Small intestine (tissue), 7 donors: Measurements from ENCODE around the gene FXYD4. TPM values are rescaled to one million over a fixed set of nuclear protein-coding genes. Genes with fewer than 3 reads are reported as not detected.

Experiments used
- DNase-seq, 2 donors: peaks; one replicate each; pipeline versions ENCODE4 v3.0.0 to v3.0.0-alpha.2; 2013
- FAIRE-seq: peaks from 2 replicates; lab custom pipeline; 2012; peaks lifted over from hg19 to GRCh38; lab: Jason Lieb, UNC
- H3K27ac ChIP-seq, 3 donors: one replicate each; pipeline ENCODE4 v1.5.1; 2013; ENCODE audit warnings: low read length in 2 of 3, mild to moderate bottlenecking in 2 of 3, control low read depth in 1 of 3, inconsistent platforms in 1 of 3, low read depth in 1 of 3, moderate library complexity in 1 of 3
- H3K27me3 ChIP-seq, 3 donors: one replicate each; pipeline ENCODE4 v1.6.1; 2013; ENCODE audit warnings: low read length in 3 of 3, inconsistent platforms in 1 of 3; ENCODE audit not compliant: control insufficient read depth in 3 of 3, insufficient read depth in 3 of 3
- H3K36me3 ChIP-seq, 3 donors: one replicate each; pipeline ENCODE4 v1.6.1; 2013; ENCODE audit warnings: low read length in 3 of 3, inconsistent platforms in 1 of 3, low read depth in 1 of 3, mild to moderate bottlenecking in 1 of 3, moderate library complexity in 1 of 3; ENCODE audit not compliant: control insufficient read depth in 3 of 3, insufficient read depth in 2 of 3
- H3K4me1 ChIP-seq, 3 donors: one replicate each; pipeline ENCODE4 v1.6.1; 2013; ENCODE audit warnings: low read length in 2 of 3, inconsistent platforms in 1 of 3, low read depth in 1 of 3, mild to moderate bottlenecking in 1 of 3, moderate library complexity in 1 of 3; ENCODE audit not compliant: control insufficient read depth in 3 of 3, insufficient read depth in 2 of 3
- H3K4me3 ChIP-seq, 3 donors: one replicate each; pipeline ENCODE4 v1.5.1; 2013; ENCODE audit warnings: low read length in 3 of 3, control low read depth in 1 of 3, inconsistent platforms in 1 of 3, low read depth in 1 of 3, mild to moderate bottlenecking in 1 of 3, moderate library complexity in 1 of 3
- H3K9me3 ChIP-seq, 2 donors: one replicate each; pipeline ENCODE4 v1.6.1; 2013; ENCODE audit warnings: low read depth in 1 of 2, low read length in 1 of 2; ENCODE audit not compliant: control insufficient read depth in 2 of 2, insufficient read depth in 1 of 2
- WGBS, 3 donors: extraction: QIAGEN DNeasy Blood & Tissue Kit; methylation state at CpG; one replicate each; pipeline ENCODE4 v1.1.7; 2013; 5-methylcytosine and 5-hydroxymethylcytosine counted together
- polyA plus RNA-seq, 4 donors: library from polyadenylated mRNA; stranded (reverse) in 3 of 4; unstranded in 1 of 4; fragments of 200-250 nt in 3 of 4; fragments of 120-200 nt in 1 of 4; gene quantifications; one replicate each; pipeline versions ENCODE4 v1.2.1 to v1.2.3, GENCODE V29; 2013
- donor health status: healthy with polysubstance abuse.
- donor health status: control.
- donor health status: control.
- donor health status: Bipolar disorder and iron deficiency.
- donor health status: healthy.

The FXYD4 gene
- polyA plus RNA-seq, 4 donors = 0.10 TPM; not detected in 3

DNA sequence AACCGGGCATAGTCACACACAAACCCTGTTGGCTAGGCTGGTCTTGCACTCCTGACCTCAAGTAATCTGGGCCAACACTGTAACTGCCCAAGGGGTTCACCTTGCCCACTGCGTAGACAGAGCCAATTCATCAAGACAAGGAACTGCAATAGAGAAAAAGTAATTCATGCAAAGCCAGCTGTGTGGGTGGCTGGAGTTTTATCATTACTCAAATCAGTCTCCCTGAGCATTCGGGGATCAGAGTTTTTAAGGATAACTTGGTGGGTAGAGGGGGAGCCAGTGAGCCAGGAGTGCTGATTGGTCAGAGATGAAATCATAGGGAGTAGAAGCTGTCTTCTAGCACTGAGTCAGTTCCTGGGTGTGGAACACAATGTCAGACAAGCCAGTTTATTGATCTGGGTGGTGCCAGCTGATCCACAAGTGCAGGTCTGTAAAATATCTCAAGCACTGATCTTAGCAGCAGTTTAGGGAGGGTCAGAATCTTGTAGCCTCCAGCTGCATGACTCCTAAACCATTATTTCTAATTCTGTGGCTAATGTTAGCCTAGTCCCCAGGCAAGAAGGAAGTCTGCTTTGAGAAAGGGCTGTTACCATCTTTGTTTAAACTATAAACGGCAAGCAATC lies 15.6 kb upstream of the FXYD4 start:
- H3K9me3 ChIP-seq = no peaks in the 10 kb centered on the region
- no peaks in the 10 kb centered on the region for H3K4me1 ChIP-seq
- DNase-seq (peak; percentile 64 to 94), FAIRE-seq (no peak)
- H3K27me3 ChIP-seq = peaks cover 0 to 2% (median 0%) of the 10 kb centered on the region in 3 donors
- H3K27ac ChIP-seq = peak overlapping the region; percentile 21 to 75 (median 42)
- WGBS, 3 donors = 19 to 48% (median 25%) methylated on average over 4 of the region's 4 CpGs
- H3K36me3 ChIP-seq = no peaks in the 10 kb centered on the region
- H3K4me3 ChIP-seq = no peak overlapping the region

GRCh38 chr10:43360086-43360485 lies 11.3 kb upstream of the FXYD4 start:
- Histone ChIP-seq H3K4me3 (no peak overlapping the region), H3K27me3 (no peaks in the 10 kb centered on the region), H3K9me3 (no peaks in the 10 kb centered on the region), H3K27ac (no peak overlapping the region), H3K4me1 (peaks cover 0 to 6% (median 0%) of the 10 kb centered on the region in 3 donors), H3K36me3 (no peaks in the 10 kb centered on the region)
- no peak for FAIRE-seq
- DNase-seq = no peak
- 77 to 83% (median 82%) methylated on average over 6 of the region's 6 CpGs for WGBS, 3 donors

DNA sequence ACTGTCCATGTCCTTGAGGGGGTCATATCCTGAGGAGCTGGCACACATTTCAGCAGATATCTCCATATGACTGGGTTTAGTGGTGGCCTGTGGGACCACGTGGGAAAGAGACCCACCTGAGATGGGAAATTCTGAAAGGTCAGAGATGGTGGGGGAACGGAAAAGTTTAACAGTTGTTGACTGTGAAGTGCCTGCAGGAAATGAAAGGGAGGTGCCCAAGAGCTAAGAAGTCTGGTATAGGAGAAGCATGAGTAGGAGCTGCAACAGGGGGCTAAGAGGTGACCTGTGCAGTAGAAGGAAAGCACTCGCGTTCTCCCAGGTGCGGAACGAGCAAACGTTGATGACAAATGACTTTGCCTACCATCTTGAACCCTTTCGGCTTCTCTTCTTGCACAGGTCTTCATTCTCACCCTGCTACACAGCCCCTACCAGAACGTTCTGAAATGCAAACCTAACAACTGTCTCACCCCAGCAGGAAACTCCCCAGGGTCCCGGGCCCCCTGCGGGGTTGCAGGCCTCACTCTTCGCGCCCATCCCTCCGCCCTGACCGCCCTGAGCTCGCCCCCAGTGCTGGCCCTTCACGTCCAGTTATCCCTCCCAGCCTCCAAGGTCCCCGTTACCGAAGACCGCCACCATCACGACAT lies 9.8 kb upstream of the FXYD4 start:
- 15 to 23% (median 23%) methylated on average over 21 of the region's 21 CpGs for WGBS, 3 donors
- H3K27me3 ChIP-seq = no peaks in the 10 kb centered on the region
- no peak for FAIRE-seq
- peak overlapping the region; percentile 50 to 85 (median 76) for H3K27ac ChIP-seq
- no peaks in the 10 kb centered on the region for H3K36me3 ChIP-seq
- peaks cover 0 to 11% (median 0%) of the 10 kb centered on the region in 3 donors for H3K4me1 ChIP-seq
- no peaks in the 10 kb centered on the region for H3K9me3 ChIP-seq
- DNase-seq = no peak
- peak overlapping the region; percentile 53 to 91 (median 64) for H3K4me3 ChIP-seq

DNA sequence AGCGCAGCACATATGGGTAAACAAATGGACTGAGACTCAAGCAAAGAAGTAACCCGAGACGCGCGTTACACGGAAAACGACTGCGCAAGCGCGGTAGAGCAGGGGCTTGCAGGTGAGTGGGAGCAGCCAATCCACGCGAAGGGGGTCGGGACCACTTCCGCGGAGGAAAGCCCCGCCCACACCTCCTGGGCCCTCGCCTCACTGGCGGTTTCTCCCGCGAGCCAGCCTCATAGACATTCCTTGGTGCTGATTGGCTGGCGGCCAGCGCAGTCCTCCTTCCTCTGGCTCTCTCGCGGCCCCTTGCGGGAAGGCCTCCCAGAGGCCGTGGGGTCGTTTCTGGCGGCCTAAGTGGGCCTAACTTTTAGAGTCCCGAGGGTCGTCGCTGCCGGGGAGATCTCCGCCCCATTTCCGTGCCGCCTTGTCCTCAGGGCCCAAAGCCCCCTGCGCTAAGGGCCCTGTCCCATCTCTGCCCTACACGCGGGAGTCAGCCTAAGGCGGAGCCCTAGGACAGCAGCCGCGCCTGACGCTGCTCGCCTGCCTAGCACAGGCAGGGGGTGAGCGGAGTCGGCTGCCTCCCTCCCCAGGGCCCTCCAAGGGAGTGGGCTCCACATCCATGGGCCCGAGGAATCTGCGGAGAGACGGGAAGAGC lies 9.1 kb upstream of the FXYD4 start:
- peak overlapping the region; percentile 50 to 85 (median 76) for H3K27ac ChIP-seq
- no peaks in the 10 kb centered on the region for H3K36me3 ChIP-seq
- FAIRE-seq (no peak), DNase-seq (peak; percentile 96 to 98)
- H3K9me3 ChIP-seq = no peaks in the 10 kb centered on the region
- H3K27me3 ChIP-seq = no peaks in the 10 kb centered on the region
- H3K4me1 ChIP-seq = peaks cover 0 to 11% (median 0%) of the 10 kb centered on the region in 3 donors
- WGBS, 3 donors = 2 to 5% (median 5%) methylated on average over 42 to 48 of the region's 48 CpGs
- peak overlapping the region; percentile 53 to 91 (median 64) for H3K4me3 ChIP-seq

- H3K4me1 ChIP-seq = peaks cover 0 to 11% (median 0%) of the 10 kb centered on the region in 3 donors
- H3K9me3 ChIP-seq = no peaks in the 10 kb centered on the region
- 12 to 49% (median 48%) methylated on average over 3 of the region's 3 CpGs for WGBS, 3 donors
- no peaks in the 10 kb centered on the region for H3K27me3 ChIP-seq
- H3K4me3 ChIP-seq = no peak overlapping the region
- no peak overlapping the region for H3K27ac ChIP-seq
- H3K36me3 ChIP-seq = no peaks in the 10 kb centered on the region
- DNase-seq (peak; percentile 33 to 57), FAIRE-seq (no peak)
Measured at GRCh38 chr10:43365001-43365400, 6.4 kb upstream of the FXYD4 start.

DNA sequence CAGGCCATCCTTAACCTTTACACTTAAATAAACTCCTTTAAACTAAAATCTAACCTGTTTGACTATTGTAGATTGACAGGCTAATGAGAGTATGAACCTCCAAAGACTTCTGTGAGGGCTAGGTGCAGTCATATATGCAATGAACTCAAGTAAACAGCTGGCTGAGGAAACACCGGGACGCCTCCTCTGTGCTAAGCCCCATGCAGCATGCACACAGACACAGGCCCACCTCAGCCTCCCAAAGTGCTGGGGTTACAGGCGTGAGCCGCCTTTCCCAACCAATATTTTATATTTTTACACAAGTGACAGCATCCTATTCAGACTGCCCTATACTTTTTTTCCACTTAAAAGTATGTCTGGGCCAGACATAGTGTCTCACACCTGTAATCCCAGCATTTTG lies 1.5 kb upstream of the FXYD4 start:
- Histone ChIP-seq H3K27ac (no peak overlapping the region), H3K4me1 (peaks cover 0 to 7% (median 0%) of the 10 kb centered on the region in 3 donors), H3K27me3 (no peaks in the 10 kb centered on the region), H3K4me3 (no peak overlapping the region), H3K36me3 (no peaks in the 10 kb centered on the region), H3K9me3 (no peaks in the 10 kb centered on the region)
- FAIRE-seq (no peak), DNase-seq (no peak)
- 84 to 92% (median 90%) methylated on average over 4 of the region's 4 CpGs for WGBS, 3 donors

DNA sequence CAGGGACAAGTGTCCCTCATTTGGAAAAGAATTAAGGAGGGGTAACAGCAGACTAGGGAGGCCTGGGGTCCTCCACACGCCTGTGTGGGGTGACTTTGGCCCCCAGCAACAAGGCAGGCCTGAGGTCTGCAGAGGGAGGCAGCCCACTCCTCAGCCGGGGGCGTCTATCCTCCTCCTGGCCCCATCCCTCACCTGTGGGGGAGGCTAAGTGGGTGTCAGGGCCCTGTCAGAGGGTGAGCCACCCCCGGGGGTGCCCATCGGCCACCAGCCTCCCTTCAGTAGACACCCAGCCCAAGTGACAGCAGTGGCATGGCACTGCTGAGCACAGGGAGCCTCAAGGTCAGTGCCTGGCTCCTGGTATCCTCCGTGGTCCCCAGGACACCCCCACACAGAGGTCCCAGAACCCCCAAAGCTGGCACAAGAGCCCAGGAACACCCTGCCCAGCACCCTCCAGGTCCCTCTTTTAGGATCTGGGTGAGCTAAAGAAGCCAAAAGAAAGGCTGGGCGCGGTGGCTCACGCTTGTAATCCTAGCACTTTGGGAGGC lies 693 bp upstream of the FXYD4 start:
- DNase-seq (no peak), FAIRE-seq (no peak)
- WGBS, 3 donors = 81 to 89% (median 84%) methylated on average over 9 of the region's 9 CpGs
- Histone ChIP-seq H3K27me3 (no peaks in the 10 kb centered on the region), H3K4me3 (no peak overlapping the region), H3K36me3 (no peaks in the 10 kb centered on the region), H3K9me3 (no peaks in the 10 kb centered on the region), H3K4me1 (no peaks in the 10 kb centered on the region), H3K27ac (no peak overlapping the region)

DNA sequence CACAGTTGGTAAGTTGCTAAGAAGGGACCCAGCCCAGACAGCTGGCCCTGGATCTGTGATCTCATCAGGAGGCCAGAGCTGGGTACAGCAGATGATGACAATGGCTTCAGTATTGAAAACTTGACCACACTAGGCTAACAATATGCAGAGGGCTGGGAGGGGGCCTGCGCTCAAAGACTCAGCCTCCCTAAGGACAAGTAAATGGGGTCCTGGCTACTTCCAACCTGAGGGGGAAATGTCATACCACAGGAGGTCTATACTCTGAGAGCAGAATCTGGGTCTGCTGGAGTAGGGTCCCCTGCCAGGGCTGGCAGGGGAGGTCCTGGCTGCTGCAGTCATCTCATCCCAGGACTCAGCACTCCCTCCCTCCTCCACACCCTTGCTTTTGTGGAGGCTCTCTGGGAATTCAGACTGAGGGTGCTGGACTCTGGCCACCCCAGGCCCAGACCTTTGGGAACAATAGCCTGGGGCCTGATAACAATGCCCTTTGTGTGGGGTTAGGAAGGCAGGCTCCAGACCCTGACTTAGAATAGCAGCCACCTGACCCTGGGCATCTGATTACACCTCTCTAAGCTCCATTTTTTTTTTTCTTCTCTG lies 1.4 kb downstream of the FXYD4 start:
- H3K27me3 ChIP-seq = no peaks in the 10 kb centered on the region
- WGBS, 3 donors = 89 to 100% (median 100%) methylated on average over 1 of the region's 1 CpG
- peaks cover 0 to 10% (median 0%) of the 10 kb centered on the region in 3 donors for H3K4me1 ChIP-seq
- H3K4me3 ChIP-seq = no peak overlapping the region
- H3K36me3 ChIP-seq = no peaks in the 10 kb centered on the region
- H3K9me3 ChIP-seq = no peaks in the 10 kb centered on the region
- FAIRE-seq (no peak), DNase-seq (no peak)
- H3K27ac ChIP-seq = no peak overlapping the region
